ENCODE data around the gene ANKRD17.

Gene ANKRD17

GRCh38 chr4:73055241-73055897 lies 203.2 kb downstream of the ANKRD17 start:
- Histone ChIP-seq H2BK15ac (ENCODE audit: low read depth, poor library complexity, severe bottlenecking) (no peak overlapping the region), H3K27me3 (ENCODE audit: control insufficient read depth in 1 of 2, insufficient read depth in 1 of 2, low read length in 2 of 2) (no peaks in the 10 kb centered on the region), H2BK5ac (ENCODE audit: low read depth, low read length, poor library complexity, severe bottlenecking) (no peak overlapping the region), H3K27ac (ENCODE audit: low read length, poor library complexity, severe bottlenecking) (no peak overlapping the region), H3K4me3 (ENCODE audit: insufficient read depth in 1 of 2, low read depth in 1 of 2, low read length in 2 of 2) (no peak overlapping the region), H2AK5ac (ENCODE audit: low read length, severe bottlenecking) (no peak overlapping the region), H2AFZ (ENCODE audit: low read depth, low read length) (no peak overlapping the region), H3K23ac (ENCODE audit: low read length in 2 of 2) (no peak overlapping the region), H2BK12ac (ENCODE audit: low read length in 2 of 2) (no peak overlapping the region), H4K8ac (ENCODE audit: low read length) (no peak overlapping the region), H3K4me2 (ENCODE audit: low read length, poor library complexity, severe bottlenecking) (no peak overlapping the region), H3K9ac (ENCODE audit: low read length) (no peak overlapping the region), H3K79me1 (replicated peaks; ENCODE audit: low read length, poor library complexity, severe bottlenecking) (no peaks in the 10 kb centered on the region), H2BK120ac (ENCODE audit: low read depth, low read length) (no peak overlapping the region), H3K4me1 (ENCODE audit: control insufficient read depth, insufficient read depth, low read depth, low read length) (no peaks in the 10 kb centered on the region), H3K4ac (ENCODE audit: low read depth in 1 of 2, low read length in 2 of 2) (no peak overlapping the region), H3K14ac (ENCODE audit: low read length in 2 of 2) (no peak overlapping the region), H4K91ac (ENCODE audit: low read length) (no peak overlapping the region), H3K18ac (ENCODE audit: low read depth in 1 of 2, low read length in 2 of 2) (no peak overlapping the region), H3K9me3 (ENCODE audit: control insufficient read depth, low read length) (no peaks in the 10 kb centered on the region), H3K36me3 (ENCODE audit: control insufficient read depth in 1 of 2, insufficient read depth in 2 of 2, low read depth in 1 of 2, low read length in 2 of 2) (peaks cover 12 to 72% of the 10 kb centered on the region in 2 experiments)
- DNase-seq: no peak
- WGBS: 100% methylated on average over 2 of the region's 2 CpGs

GRCh38 chr4:73053974-73054480 lies 204.6 kb downstream of the ANKRD17 start:
- DNase-seq: no peak
- H2AK5ac ChIP-seq (ENCODE audit: low read length, severe bottlenecking): no peak overlapping the region
- 73% methylated on average over 2 of the region's 2 CpGs for WGBS
- no peaks in the 10 kb centered on the region for H3K79me1 ChIP-seq (replicated peaks; ENCODE audit: low read length, poor library complexity, severe bottlenecking)
- H3K9ac ChIP-seq (ENCODE audit: low read length): no peak overlapping the region
- no peaks in the 10 kb centered on the region for H3K9me3 ChIP-seq (ENCODE audit: control insufficient read depth, low read length)
- H3K23ac ChIP-seq (ENCODE audit: low read length in 2 of 2): no peak overlapping the region
- H3K4me2 ChIP-seq (ENCODE audit: low read length, poor library complexity, severe bottlenecking): no peak overlapping the region
- H2BK120ac ChIP-seq (ENCODE audit: low read depth, low read length): no peak overlapping the region
- no peak overlapping the region for H3K18ac ChIP-seq (ENCODE audit: low read depth in 1 of 2, low read length in 2 of 2)
- no peak overlapping the region for H2BK12ac ChIP-seq (ENCODE audit: low read length in 2 of 2)
- H3K4ac ChIP-seq (ENCODE audit: low read depth in 1 of 2, low read length in 2 of 2): no peak overlapping the region
- no peak overlapping the region for H4K91ac ChIP-seq (ENCODE audit: low read length)
- no peaks in the 10 kb centered on the region for H3K4me1 ChIP-seq (ENCODE audit: control insufficient read depth, insufficient read depth, low read depth, low read length)
- no peak overlapping the region for H3K14ac ChIP-seq (ENCODE audit: low read length in 2 of 2)
- no peak overlapping the region for H2BK5ac ChIP-seq (ENCODE audit: low read depth, low read length, poor library complexity, severe bottlenecking)
- no peak overlapping the region for H2BK15ac ChIP-seq (ENCODE audit: low read depth, poor library complexity, severe bottlenecking)
- no peak overlapping the region for H4K8ac ChIP-seq (ENCODE audit: low read length)
- no peak overlapping the region for H2AFZ ChIP-seq (ENCODE audit: low read depth, low read length)
- no peak overlapping the region for H3K4me3 ChIP-seq (ENCODE audit: insufficient read depth in 1 of 2, low read depth in 1 of 2, low read length in 2 of 2)
- no peak overlapping the region for H3K27ac ChIP-seq (ENCODE audit: low read length, poor library complexity, severe bottlenecking)
- H3K36me3 ChIP-seq (ENCODE audit: control insufficient read depth in 1 of 2, insufficient read depth in 2 of 2, low read depth in 1 of 2, low read length in 2 of 2): peaks cover 12 to 58% of the 10 kb centered on the region in 2 experiments
- no peaks in the 10 kb centered on the region for H3K27me3 ChIP-seq (ENCODE audit: control insufficient read depth in 1 of 2, insufficient read depth in 1 of 2, low read length in 2 of 2)

- no peak overlapping the region for H2AFZ ChIP-seq (ENCODE audit: low read depth, low read length)
- no peak overlapping the region for H3K4ac ChIP-seq (ENCODE audit: low read depth in 1 of 2, low read length in 2 of 2)
- no peak overlapping the region for H2BK120ac ChIP-seq (ENCODE audit: low read depth, low read length)
Observed at GRCh38 chr4:73053076-73053475, 205.5 kb downstream of the ANKRD17 start.

GRCh38 chr4:73051625-73052024 lies 207.0 kb downstream of the ANKRD17 start:
- H3K4me3 ChIP-seq (ENCODE audit: insufficient read depth in 1 of 2, low read depth in 1 of 2, low read length in 2 of 2): no peak overlapping the region
- no peak overlapping the region for H2BK120ac ChIP-seq (ENCODE audit: low read depth, low read length)
- DNase-seq: no peak
- no CpG with 5 or more reads among the region's 1 CpG for WGBS
- H3K36me3 ChIP-seq (ENCODE audit: control insufficient read depth in 1 of 2, insufficient read depth in 2 of 2, low read depth in 1 of 2, low read length in 2 of 2): peaks cover 0 to 38% of the 10 kb centered on the region in 2 experiments
- H3K9me3 ChIP-seq (ENCODE audit: control insufficient read depth, low read length): no peaks in the 10 kb centered on the region
- no peak overlapping the region for H3K9ac ChIP-seq (ENCODE audit: low read length)
- no peak overlapping the region for H3K23ac ChIP-seq (ENCODE audit: low read length in 2 of 2)
- no peaks in the 10 kb centered on the region for H3K4me1 ChIP-seq (ENCODE audit: control insufficient read depth, insufficient read depth, low read depth, low read length)
- no peak overlapping the region for H2BK12ac ChIP-seq (ENCODE audit: low read length in 2 of 2)
- H3K4ac ChIP-seq (ENCODE audit: low read depth in 1 of 2, low read length in 2 of 2): no peak overlapping the region
- no peak overlapping the region for H3K27ac ChIP-seq (ENCODE audit: low read length, poor library complexity, severe bottlenecking)
- H3K14ac ChIP-seq (ENCODE audit: low read length in 2 of 2): no peak overlapping the region
- no peaks in the 10 kb centered on the region for H3K79me1 ChIP-seq (replicated peaks; ENCODE audit: low read length, poor library complexity, severe bottlenecking)
- no peak overlapping the region for H2AFZ ChIP-seq (ENCODE audit: low read depth, low read length)
- no peak overlapping the region for H2BK5ac ChIP-seq (ENCODE audit: low read depth, low read length, poor library complexity, severe bottlenecking)
- H3K27me3 ChIP-seq (ENCODE audit: control insufficient read depth in 1 of 2, insufficient read depth in 1 of 2, low read length in 2 of 2): no peaks in the 10 kb centered on the region
- H3K4me2 ChIP-seq (ENCODE audit: low read length, poor library complexity, severe bottlenecking): no peak overlapping the region
- H2BK15ac ChIP-seq (ENCODE audit: low read depth, poor library complexity, severe bottlenecking): no peak overlapping the region
- H4K91ac ChIP-seq (ENCODE audit: low read length): no peak overlapping the region
- no peak overlapping the region for H3K18ac ChIP-seq (ENCODE audit: low read depth in 1 of 2, low read length in 2 of 2)
- no peak overlapping the region for H2AK5ac ChIP-seq (ENCODE audit: low read length, severe bottlenecking)
- H4K8ac ChIP-seq (ENCODE audit: low read length): no peak overlapping the region

More at GRCh38 chr4:73053076-73053475, 205.5 kb downstream of the ANKRD17 start:
- H3K4me1 ChIP-seq (ENCODE audit: control insufficient read depth, insufficient read depth, low read depth, low read length): no peaks in the 10 kb centered on the region
- H2BK12ac ChIP-seq (ENCODE audit: low read length in 2 of 2): no peak overlapping the region
- no peak overlapping the region for H3K14ac ChIP-seq (ENCODE audit: low read length in 2 of 2)
- peaks cover 9 to 49% of the 10 kb centered on the region in 2 experiments for H3K36me3 ChIP-seq (ENCODE audit: control insufficient read depth in 1 of 2, insufficient read depth in 2 of 2, low read depth in 1 of 2, low read length in 2 of 2)
- WGBS: 88% methylated on average over 3 of the region's 5 CpGs
- no peak overlapping the region for H3K9ac ChIP-seq (ENCODE audit: low read length)
- no peaks in the 10 kb centered on the region for H3K27me3 ChIP-seq (ENCODE audit: control insufficient read depth in 1 of 2, insufficient read depth in 1 of 2, low read length in 2 of 2)
- H4K8ac ChIP-seq (ENCODE audit: low read length): no peak overlapping the region
- H3K4me3 ChIP-seq (ENCODE audit: insufficient read depth in 1 of 2, low read depth in 1 of 2, low read length in 2 of 2): no peak overlapping the region
- DNase-seq: no peak
- no peak overlapping the region for H2BK15ac ChIP-seq (ENCODE audit: low read depth, poor library complexity, severe bottlenecking)
- no peak overlapping the region for H3K18ac ChIP-seq (ENCODE audit: low read depth in 1 of 2, low read length in 2 of 2)
- no peak overlapping the region for H3K23ac ChIP-seq (ENCODE audit: low read length in 2 of 2)
- H3K27ac ChIP-seq (ENCODE audit: low read length, poor library complexity, severe bottlenecking): no peak overlapping the region
- no peaks in the 10 kb centered on the region for H3K9me3 ChIP-seq (ENCODE audit: control insufficient read depth, low read length)
- H3K4me2 ChIP-seq (ENCODE audit: low read length, poor library complexity, severe bottlenecking): no peak overlapping the region
- H3K79me1 ChIP-seq (replicated peaks; ENCODE audit: low read length, poor library complexity, severe bottlenecking): no peaks in the 10 kb centered on the region
- H2BK5ac ChIP-seq (ENCODE audit: low read depth, low read length, poor library complexity, severe bottlenecking): no peak overlapping the region
- no peak overlapping the region for H2AK5ac ChIP-seq (ENCODE audit: low read length, severe bottlenecking)
- H4K91ac ChIP-seq (ENCODE audit: low read length): no peak overlapping the region

Data from mesenchymal stem cell (in vitro differentiated cells and primary cell).